ENCODE data around the gene CCDC88B. TPM values are rescaled to one million over a fixed set of nuclear protein-coding genes. Genes with fewer than 3 reads are reported as not detected.

CCDC88B gene
- total RNA-seq, 1 experiment from 2014 or later = 14.7 TPM

DNA sequence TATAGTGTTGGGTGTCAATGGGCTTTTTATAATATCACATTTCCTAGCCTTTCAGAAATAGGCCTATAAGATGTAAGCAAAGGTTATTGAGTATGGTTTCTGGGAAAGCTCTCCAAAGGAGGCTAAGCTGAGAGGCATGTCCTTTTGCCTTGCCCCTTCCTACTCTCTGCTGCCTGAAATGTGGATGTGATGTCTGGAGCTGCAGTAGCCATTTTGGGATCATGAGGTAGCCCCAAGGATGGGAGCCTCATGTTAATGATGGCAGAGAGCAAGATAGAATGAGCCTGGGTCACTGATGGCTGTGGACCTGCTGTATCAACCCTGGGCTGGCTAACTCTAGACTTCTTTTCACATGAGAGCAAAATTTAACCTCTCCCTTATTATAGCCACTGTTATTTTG lies 47.9 kb downstream of the CCDC88B start:
- no peaks in the 10 kb centered on the region for H3K27me3 ChIP-seq (ENCODE audit: insufficient read depth, low read length)
- no TSS peak for BruUV-seq (replicated peaks)
- POLR2A ChIA-PET = interaction anchor here (1.6 kb wide), 1 partner anchor 12 kb away, joined by 4 read pairs; no protein-coding TSS in a partner anchor
- intact Hi-C loops (cut with micrococcal nuclease) = no loop called here
- no peaks in the 10 kb centered on the region for H4K20me1 ChIP-seq (ENCODE audit: insufficient read depth)
- no peak overlapping the region for H3K9ac ChIP-seq (ENCODE audit: low read length)
- no peaks in the 10 kb centered on the region for H3K9me2 ChIP-seq (ENCODE audit: insufficient read depth)
- TF ChIP-seq POLR2A (IDR thresholded peaks at IDR 0.05; ENCODE audit: borderline replicate concordance, extremely low read depth, insufficient read depth, insufficient read length) = no peak
- TF ChIP-seq YY1 (IDR thresholded peaks at IDR 0.05; ENCODE audit: extremely low read depth, insufficient replicate concordance, low read depth, low read length) = no peak
- TF ChIP-seq JUND (IDR thresholded peaks at IDR 0.05) = no peak
- no peak for TF ChIP-seq SRF (IDR thresholded peaks at IDR 0.05; ENCODE audit: low read depth)
- TF ChIP-seq, protein P1, sequence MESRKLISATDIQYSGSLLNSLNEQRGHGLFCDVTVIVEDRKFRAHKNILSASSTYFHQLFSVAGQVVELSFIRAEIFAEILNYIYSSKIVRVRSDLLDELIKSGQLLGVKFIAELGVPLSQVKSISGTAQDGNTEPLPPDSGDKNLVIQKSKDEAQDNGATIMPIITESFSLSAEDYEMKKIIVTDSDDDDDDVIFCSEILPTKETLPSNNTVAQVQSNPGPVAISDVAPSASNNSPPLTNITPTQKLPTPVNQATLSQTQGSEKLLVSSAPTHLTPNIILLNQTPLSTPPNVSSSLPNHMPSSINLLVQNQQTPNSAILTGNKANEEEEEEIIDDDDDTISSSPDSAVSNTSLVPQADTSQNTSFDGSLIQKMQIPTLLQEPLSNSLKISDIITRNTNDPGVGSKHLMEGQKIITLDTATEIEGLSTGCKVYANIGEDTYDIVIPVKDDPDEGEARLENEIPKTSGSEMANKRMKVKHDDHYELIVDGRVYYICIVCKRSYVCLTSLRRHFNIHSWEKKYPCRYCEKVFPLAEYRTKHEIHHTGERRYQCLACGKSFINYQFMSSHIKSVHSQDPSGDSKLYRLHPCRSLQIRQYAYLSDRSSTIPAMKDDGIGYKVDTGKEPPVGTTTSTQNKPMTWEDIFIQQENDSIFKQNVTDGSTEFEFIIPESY (IDR thresholded peaks at IDR 0.05; ENCODE audit: extremely low read depth, insufficient replicate concordance, low read length) = no peak
- TF ChIP-seq, protein P2, sequence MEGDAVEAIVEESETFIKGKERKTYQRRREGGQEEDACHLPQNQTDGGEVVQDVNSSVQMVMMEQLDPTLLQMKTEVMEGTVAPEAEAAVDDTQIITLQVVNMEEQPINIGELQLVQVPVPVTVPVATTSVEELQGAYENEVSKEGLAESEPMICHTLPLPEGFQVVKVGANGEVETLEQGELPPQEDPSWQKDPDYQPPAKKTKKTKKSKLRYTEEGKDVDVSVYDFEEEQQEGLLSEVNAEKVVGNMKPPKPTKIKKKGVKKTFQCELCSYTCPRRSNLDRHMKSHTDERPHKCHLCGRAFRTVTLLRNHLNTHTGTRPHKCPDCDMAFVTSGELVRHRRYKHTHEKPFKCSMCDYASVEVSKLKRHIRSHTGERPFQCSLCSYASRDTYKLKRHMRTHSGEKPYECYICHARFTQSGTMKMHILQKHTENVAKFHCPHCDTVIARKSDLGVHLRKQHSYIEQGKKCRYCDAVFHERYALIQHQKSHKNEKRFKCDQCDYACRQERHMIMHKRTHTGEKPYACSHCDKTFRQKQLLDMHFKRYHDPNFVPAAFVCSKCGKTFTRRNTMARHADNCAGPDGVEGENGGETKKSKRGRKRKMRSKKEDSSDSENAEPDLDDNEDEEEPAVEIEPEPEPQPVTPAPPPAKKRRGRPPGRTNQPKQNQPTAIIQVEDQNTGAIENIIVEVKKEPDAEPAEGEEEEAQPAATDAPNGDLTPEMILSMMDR (IDR thresholded peaks at IDR 0.05 in 2 of 3, conservative IDR thresholded peaks at IDR 0.05 in 1 of 3; ENCODE audit: borderline replicate concordance in 1 of 3, insufficient read depth in 1 of 3, low read depth in 2 of 3, low read length in 2 of 3) = no peak
- no peak for TF ChIP-seq FOSL1 (IDR thresholded peaks at IDR 0.05; ENCODE audit: low read depth)
- TF ChIP-seq CBX3 (IDR thresholded peaks at IDR 0.05; ENCODE audit: low read depth) = no peak
- TF ChIP-seq, protein P3, sequence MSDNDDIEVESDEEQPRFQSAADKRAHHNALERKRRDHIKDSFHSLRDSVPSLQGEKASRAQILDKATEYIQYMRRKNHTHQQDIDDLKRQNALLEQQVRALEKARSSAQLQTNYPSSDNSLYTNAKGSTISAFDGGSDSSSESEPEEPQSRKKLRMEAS (IDR thresholded peaks at IDR 0.05) = no peak
- no peak for TF ChIP-seq SIN3A (IDR thresholded peaks at IDR 0.05; ENCODE audit: low read depth)
- TF ChIP-seq, protein P4, sequence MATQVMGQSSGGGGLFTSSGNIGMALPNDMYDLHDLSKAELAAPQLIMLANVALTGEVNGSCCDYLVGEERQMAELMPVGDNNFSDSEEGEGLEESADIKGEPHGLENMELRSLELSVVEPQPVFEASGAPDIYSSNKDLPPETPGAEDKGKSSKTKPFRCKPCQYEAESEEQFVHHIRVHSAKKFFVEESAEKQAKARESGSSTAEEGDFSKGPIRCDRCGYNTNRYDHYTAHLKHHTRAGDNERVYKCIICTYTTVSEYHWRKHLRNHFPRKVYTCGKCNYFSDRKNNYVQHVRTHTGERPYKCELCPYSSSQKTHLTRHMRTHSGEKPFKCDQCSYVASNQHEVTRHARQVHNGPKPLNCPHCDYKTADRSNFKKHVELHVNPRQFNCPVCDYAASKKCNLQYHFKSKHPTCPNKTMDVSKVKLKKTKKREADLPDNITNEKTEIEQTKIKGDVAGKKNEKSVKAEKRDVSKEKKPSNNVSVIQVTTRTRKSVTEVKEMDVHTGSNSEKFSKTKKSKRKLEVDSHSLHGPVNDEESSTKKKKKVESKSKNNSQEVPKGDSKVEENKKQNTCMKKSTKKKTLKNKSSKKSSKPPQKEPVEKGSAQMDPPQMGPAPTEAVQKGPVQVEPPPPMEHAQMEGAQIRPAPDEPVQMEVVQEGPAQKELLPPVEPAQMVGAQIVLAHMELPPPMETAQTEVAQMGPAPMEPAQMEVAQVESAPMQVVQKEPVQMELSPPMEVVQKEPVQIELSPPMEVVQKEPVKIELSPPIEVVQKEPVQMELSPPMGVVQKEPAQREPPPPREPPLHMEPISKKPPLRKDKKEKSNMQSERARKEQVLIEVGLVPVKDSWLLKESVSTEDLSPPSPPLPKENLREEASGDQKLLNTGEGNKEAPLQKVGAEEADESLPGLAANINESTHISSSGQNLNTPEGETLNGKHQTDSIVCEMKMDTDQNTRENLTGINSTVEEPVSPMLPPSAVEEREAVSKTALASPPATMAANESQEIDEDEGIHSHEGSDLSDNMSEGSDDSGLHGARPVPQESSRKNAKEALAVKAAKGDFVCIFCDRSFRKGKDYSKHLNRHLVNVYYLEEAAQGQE (IDR thresholded peaks at IDR 0.05; ENCODE audit: low read depth) = no peak
- TF ChIP-seq, protein P5, sequence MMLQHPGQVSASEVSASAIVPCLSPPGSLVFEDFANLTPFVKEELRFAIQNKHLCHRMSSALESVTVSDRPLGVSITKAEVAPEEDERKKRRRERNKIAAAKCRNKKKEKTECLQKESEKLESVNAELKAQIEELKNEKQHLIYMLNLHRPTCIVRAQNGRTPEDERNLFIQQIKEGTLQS (IDR thresholded peaks at IDR 0.05) = no peak
- TF ChIP-seq ELF1 (IDR thresholded peaks at IDR 0.05; ENCODE audit: borderline replicate concordance, low read depth) = no peak
- TF ChIP-seq RAD21 (IDR thresholded peaks at IDR 0.05; ENCODE audit: low read depth) = no peak
- no peak for TF ChIP-seq EZH2 (IDR thresholded peaks at IDR 0.05)
- no peak for TF ChIP-seq CEBPB (IDR thresholded peaks at IDR 0.05; ENCODE audit: low read depth)
- TF ChIP-seq ZFX (IDR thresholded peaks at IDR 0.05) = no peak
- no peak for TF ChIP-seq TCF7L2 (IDR thresholded peaks at IDR 0.05; ENCODE audit: borderline replicate concordance, extremely low read depth, insufficient read depth, insufficient read length)
- no peak for TF ChIP-seq EZH2phosphoT487 (IDR thresholded peaks at IDR 0.05; ENCODE audit: borderline replicate concordance)
- TF ChIP-seq EGR1 (IDR thresholded peaks at IDR 0.05; ENCODE audit: low read depth) = no peak
- peaks cover 4 to 27% of the 10 kb centered on the region in 2 experiments; a peak in 3 of 4 replicates for H3K4me1 ChIP-seq (ENCODE audit: control insufficient read depth in 1 of 2, insufficient read depth in 2 of 2, low read length in 2 of 2)
- H3K4me3 ChIP-seq (replicated peaks in 1 of 2; ENCODE audit: low read depth in 1 of 2, low read length in 2 of 2) = no peak overlapping the region
- H2AFZ ChIP-seq (ENCODE audit: low read depth, low read length, poor library complexity, severe bottlenecking) = no peak overlapping the region
- no peak overlapping the region for H3K4me2 ChIP-seq (ENCODE audit: low read length)
- H3K36me3 ChIP-seq (ENCODE audit: control insufficient read depth in 1 of 2, insufficient read depth in 2 of 2, low read length in 2 of 2) = no peaks in the 10 kb centered on the region
- no peaks in the 10 kb centered on the region for H3K79me2 ChIP-seq (ENCODE audit: insufficient read depth, low read length)
- no peak for ATAC-seq
- CTCF ChIA-PET = no interaction called here
- DNase-seq (ENCODE audit: low read depth, low spot score) = no peak
- H3K9me3 ChIP-seq (ENCODE audit: control insufficient read depth in 1 of 2, insufficient read depth in 1 of 2, low read depth in 1 of 2, low read length in 2 of 2) = no peaks in the 10 kb centered on the region
- no peak overlapping the region for H3K27ac ChIP-seq (ENCODE audit: low read depth, low read length)
- RAD21 ChIA-PET (ENCODE audit: low non-redundant PET in 1 of 2, low total read pairs in 2 of 2, uncharacterized antibody in 2 of 2, unreplicated experiment in 2 of 2) = no interaction called here

Data from HCT116 (cell line).